Activated naive CD8-positive, alpha-beta T cell (primary cell): Measurements from ENCODE around the gene FCN2.

ENCODE experiments used
- H3K27ac Mint-ChIP-seq: one replicate; pipeline ENCODE4 v1.8.0; 2021; ENCODE audit warnings: mixed read lengths
- H3K27me3 Mint-ChIP-seq: one replicate; pipeline ENCODE4 v1.8.0; 2021; ENCODE audit warnings: mixed read lengths
- H3K36me3 Mint-ChIP-seq: one replicate; pipeline ENCODE4 v1.8.0; 2021; ENCODE audit warnings: mixed read lengths
- H3K4me1 Mint-ChIP-seq: one replicate; pipeline ENCODE4 v1.8.0; 2021; ENCODE audit warnings: low read depth, mixed read lengths
- H3K4me3 Mint-ChIP-seq: one replicate; pipeline ENCODE4 v1.8.0; 2021; ENCODE audit warnings: mild to moderate bottlenecking, mixed read lengths
- H3K9me3 Mint-ChIP-seq: one replicate; pipeline ENCODE4 v1.8.0; 2021; ENCODE audit warnings: low read depth, mixed read lengths

Gene FCN2

DNA sequence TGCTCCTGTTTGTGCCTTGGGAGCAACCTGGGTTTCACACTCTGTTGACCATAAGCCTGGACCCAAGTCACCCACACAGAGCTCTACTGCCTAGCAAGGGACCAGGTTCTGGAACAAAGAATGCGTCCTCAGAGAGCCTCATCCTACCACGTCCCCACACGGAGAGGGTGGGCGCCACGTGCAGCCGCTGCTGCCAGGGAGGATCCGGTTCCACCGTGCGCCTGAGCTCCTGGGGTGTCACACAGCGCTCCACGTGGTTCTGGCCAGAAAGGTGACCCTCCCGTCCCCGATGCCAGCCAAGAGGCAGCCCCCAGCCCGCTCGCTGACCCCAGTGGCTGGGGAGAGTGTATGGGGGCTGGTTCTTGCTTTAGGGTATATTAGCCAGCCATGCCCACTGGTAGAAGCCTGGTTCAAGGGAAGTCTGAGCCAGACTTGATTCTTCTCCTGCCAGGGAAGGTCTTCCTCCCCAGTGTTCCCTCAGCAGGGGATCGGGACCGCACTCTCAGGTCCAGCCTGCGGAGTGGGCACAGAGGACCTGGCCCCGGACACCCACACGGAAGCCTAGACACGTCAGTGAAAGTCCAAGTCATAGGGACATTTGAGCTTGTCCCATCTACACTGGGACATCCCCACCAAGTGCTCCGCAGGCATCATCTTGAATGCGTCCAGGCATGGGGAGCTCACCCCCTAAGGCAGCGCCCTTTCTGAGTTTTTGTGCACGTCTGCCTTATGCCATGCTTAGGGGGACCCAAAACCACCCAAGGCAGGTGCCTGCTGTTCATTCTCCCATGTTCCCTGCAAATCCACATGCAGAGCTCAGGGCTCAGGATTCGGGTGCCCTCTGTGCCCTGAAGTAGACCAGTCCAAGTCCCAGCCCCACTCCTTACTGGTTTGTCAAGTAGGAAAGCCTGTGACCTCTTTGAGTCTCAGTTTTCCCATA is 34.7 kb downstream of the FCN2 start:
- H3K36me3 Mint-ChIP-seq, result no peaks in the 10 kb centered on the region
- peaks cover 12% of the 10 kb centered on the region for H3K27me3 Mint-ChIP-seq
- H3K4me1 Mint-ChIP-seq, result no peaks in the 10 kb centered on the region
- H3K4me3 Mint-ChIP-seq, result no peak overlapping the region
- H3K9me3 Mint-ChIP-seq, result peaks cover 10% of the 10 kb centered on the region
- H3K27ac Mint-ChIP-seq, result no peak overlapping the region

DNA sequence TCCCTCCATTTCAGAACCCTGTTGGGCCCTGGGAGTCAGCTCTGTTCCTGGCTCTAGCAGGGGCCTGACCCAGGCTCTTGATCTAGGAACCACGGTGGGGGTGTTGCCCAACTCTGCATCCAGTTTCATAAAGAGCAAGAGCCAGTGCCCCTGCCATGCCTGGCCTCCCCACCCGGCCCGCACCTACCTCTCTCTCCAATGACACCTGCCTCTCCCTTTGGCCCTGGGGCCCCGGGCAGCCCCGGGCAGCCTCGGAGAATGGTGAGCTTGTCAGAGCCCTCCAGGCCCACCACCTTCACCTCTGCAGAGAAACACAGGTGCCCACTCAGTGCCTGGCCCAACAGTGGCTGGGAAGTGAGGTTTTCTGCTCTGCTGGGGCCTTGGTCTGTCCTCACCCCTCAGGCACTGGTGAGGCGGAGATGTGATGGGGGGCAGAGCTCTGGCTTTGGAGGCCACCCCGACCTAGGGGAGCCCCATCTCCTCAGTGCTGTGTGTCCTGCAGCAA is 35.6 kb downstream of the FCN2 start:
- no peaks in the 10 kb centered on the region for H3K36me3 Mint-ChIP-seq
- no peaks in the 10 kb centered on the region for H3K4me1 Mint-ChIP-seq
- no peak overlapping the region for H3K27ac Mint-ChIP-seq
- H3K4me3 Mint-ChIP-seq, result no peak overlapping the region
- peaks cover 10% of the 10 kb centered on the region for H3K9me3 Mint-ChIP-seq
- H3K27me3 Mint-ChIP-seq, result peaks cover 6% of the 10 kb centered on the region

DNA sequence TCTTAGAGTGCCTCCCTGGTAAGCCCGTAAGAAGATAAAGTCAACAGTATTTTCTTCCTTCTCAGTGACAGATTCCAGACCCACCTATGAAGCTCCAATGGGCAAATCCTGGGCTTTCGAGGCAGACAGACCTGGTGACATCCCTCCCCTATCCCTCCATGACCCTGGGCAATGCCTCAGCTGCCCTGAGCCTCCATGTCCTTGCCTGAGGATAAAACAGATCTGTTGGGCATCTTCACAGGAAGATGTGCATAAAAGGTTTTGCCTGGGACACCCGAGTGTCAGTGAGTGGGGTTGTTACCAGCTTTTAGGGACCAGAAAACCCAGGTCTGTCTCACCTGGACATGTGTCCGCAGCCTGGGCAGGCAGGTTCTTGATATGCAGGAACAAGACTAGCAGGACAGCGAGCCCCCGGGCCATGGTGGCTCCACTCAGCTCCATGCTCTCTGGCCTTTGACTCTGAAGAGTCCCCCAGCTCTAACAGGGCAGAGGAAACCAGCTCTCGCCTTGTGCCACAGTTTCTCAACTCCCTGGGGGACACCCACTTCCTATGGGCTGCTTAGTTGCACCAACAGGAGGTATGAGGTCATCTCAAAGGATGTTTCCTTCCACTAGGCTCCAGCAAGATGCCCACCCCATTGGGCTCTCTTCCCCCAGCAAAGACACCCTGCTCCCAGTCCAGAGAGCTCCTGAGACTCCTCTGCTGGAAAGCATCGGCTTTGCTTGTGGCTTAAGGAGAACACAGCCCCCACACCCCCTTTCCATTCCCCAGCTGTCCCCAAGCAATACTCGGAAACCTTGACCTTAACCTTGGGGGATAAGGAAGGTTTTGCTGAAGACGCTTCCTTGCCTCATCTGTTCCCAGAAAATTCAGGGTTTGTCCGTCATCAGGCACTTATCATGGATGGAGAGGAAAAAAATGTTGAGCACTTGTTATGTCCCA is 37.1 kb downstream of the FCN2 start, which contains the start of gene FCN1:
Gene FCN1, minus strand, starts transcription at position 482 of the 943 bp plus-strand sequence. Its CDS starts 41 bp downstream, at position 441.
- Mint-ChIP-seq H3K4me3 (no peak within 1 kb of the TSS), H3K36me3 (no peaks in the 10 kb centered on the region), H3K4me1 (no peaks in the 10 kb centered on the region), H3K27ac (no peak within 1 kb of the TSS), H3K27me3 (peaks cover 6% of the 10 kb centered on the region), H3K9me3 (peaks cover 10% of the 10 kb centered on the region)

DNA sequence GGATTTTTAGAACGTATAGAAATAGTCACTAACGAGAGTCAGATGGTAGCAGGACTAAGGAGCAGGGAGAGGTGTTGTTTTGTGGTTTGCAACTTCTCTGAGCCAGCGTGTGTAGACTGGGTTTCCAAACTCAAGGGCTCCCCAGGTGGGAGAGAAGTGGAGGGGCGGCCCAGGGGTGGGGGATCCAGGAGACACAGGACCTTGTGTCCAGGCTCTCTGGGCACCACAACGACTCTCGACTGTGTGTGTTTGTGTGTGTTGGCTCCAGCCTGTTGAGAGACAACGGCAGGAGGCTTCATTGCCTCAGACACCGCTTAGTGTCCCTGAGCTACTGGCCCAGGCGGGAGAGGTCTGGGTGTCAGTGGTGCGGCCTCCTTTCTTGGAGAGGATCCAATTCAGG is 38.0 kb downstream of the FCN2 start:
- no peaks in the 10 kb centered on the region for H3K36me3 Mint-ChIP-seq
- H3K9me3 Mint-ChIP-seq, result peaks cover 10% of the 10 kb centered on the region
- H3K27ac Mint-ChIP-seq, result no peak overlapping the region
- H3K4me1 Mint-ChIP-seq, result no peaks in the 10 kb centered on the region
- H3K4me3 Mint-ChIP-seq, result no peak overlapping the region
- H3K27me3 Mint-ChIP-seq, result peaks cover 5% of the 10 kb centered on the region

DNA sequence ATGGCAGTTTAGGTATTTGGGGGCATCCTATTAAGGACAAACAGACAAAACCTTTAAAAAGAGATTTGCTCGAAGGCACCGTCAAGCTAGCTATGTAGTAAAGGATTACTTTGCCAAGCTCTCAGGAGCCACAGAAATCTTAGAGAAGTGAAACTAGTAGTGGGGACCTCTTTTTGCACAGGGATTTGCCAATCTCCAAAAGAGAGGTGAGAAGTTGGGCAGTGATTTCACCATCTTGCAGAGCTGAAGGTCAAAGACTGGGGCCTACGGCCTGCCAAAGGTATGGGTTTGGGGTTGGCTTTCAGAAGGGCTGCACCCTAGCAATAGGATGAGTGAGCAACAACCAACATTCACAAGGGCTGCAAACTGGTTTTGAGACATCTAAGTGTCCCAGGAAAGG is 38.7 kb downstream of the FCN2 start:
- Mint-ChIP-seq H3K27me3 (peaks cover 5% of the 10 kb centered on the region), H3K36me3 (no peaks in the 10 kb centered on the region), H3K9me3 (peaks cover 10% of the 10 kb centered on the region), H3K4me1 (no peaks in the 10 kb centered on the region), H3K4me3 (no peak overlapping the region), H3K27ac (no peak overlapping the region)

DNA sequence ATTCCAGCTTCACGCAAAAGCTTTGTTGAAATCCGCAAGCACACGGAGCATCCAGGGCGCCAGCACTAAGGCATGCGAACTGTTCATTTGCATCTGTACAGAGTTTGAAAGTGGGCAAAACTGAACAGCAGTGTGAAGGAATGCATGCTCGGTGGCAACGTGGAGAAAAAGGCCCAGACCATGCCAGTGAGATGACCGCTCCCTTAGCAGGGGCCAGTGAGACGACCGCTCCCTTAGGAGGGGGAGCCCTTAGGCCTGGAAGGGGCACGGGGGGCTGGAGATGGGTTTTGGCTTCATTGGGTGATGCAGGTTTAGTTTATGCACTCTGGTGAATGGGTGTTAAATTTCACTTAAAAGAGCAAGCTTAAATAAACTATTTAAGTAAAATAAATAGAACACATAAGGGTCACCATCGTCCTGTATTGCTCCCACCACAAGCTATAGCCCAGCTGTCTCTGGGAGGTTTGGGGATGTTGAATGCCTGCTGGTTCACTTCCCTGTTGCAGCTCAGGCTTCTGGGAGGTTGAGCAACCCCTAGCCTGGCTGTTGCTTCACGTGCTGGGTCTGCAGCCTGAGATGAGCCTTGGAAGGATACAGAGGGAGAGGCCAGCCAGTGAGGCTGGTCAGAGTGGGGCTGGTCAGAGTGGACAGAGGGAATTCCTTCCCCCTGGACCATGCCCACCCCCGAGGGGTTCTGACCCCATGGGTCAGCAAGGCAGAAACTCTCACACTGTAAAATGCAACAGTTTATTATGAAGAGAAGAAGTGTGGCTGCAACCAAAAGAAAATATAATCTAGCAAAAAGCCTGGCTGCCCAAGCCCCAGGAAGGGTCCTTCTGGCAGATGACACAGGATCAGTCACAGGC is 41.7 kb downstream of the FCN2 start:
- no peaks in the 10 kb centered on the region for H3K4me1 Mint-ChIP-seq
- peaks cover 10% of the 10 kb centered on the region for H3K9me3 Mint-ChIP-seq
- no peak overlapping the region for H3K4me3 Mint-ChIP-seq
- peaks cover 3% of the 10 kb centered on the region for H3K27me3 Mint-ChIP-seq
- H3K27ac Mint-ChIP-seq, result no peak overlapping the region
- H3K36me3 Mint-ChIP-seq, result no peaks in the 10 kb centered on the region

DNA sequence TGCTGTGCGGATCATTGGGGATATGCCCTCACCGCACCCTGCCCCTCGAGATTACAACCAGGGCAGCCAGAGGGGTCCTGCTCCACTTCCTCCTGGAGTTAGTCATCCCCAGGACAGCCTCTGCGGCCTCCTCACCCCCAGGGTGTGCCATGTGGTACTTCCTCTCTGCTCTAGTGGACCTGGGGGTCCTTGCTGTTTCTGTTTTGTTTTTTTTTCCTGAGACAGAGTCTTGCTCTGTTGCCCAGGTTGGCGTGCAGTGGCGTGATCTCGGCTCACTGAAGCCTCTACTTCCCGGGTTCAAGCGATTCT is 42.3 kb downstream of the FCN2 start:
- H3K27ac Mint-ChIP-seq, result no peak overlapping the region
- no peaks in the 10 kb centered on the region for H3K4me1 Mint-ChIP-seq
- H3K9me3 Mint-ChIP-seq, result peaks cover 10% of the 10 kb centered on the region
- H3K27me3 Mint-ChIP-seq, result peaks cover 3% of the 10 kb centered on the region
- no peak overlapping the region for H3K4me3 Mint-ChIP-seq
- no peaks in the 10 kb centered on the region for H3K36me3 Mint-ChIP-seq

DNA sequence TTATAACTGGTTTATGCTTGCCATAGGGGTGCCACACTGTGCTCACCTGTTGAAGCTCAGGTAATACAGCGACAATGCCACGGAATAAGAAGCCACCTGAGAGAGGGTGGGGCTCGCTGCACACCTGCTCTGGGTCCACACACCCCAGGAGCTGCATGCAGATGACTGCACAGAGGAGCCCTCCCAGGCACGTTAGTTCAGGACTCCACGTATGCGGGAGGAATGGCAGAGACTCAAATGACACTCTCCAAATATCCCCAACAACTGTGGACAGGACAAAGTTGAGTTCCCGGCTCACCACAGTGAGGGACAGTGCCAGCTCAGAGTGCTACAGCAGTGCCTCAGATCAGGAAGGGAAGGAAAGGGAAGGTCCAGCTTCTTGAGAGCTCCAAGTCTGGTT is 42.9 kb downstream of the FCN2 start:
- Mint-ChIP-seq H3K4me1 (no peaks in the 10 kb centered on the region), H3K4me3 (no peak overlapping the region), H3K36me3 (no peaks in the 10 kb centered on the region), H3K27ac (no peak overlapping the region), H3K9me3 (peaks cover 10% of the 10 kb centered on the region), H3K27me3 (peaks cover 3% of the 10 kb centered on the region)

DNA sequence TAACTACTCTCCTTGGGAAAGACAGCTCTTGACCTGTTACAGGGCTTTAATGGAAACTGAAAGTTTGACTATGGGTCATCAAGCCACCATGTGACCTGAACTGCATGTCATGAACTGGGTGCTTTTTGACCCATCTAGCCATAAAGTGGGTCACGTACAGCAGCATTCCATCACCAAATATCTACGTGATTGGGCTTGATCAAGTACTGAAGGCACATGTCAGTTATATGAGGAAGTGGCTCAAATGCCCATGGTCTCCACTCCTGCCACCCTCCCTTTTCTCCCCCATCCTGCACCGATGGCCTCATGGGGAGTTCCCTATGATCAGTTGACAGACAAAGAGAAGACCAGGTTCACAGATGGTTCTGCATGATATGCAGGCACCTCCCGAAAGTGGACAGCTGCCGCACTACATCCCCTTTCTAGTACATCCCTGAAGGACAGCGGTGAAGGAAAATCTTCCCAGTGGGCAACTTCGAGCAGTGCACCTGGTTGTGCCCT is 44.5 kb downstream of the FCN2 start:
- H3K27me3 Mint-ChIP-seq, result peaks cover 4% of the 10 kb centered on the region
- H3K36me3 Mint-ChIP-seq, result no peaks in the 10 kb centered on the region
- H3K9me3 Mint-ChIP-seq, result no peaks in the 10 kb centered on the region
- no peak overlapping the region for H3K4me3 Mint-ChIP-seq
- no peak overlapping the region for H3K27ac Mint-ChIP-seq
- no peaks in the 10 kb centered on the region for H3K4me1 Mint-ChIP-seq

DNA sequence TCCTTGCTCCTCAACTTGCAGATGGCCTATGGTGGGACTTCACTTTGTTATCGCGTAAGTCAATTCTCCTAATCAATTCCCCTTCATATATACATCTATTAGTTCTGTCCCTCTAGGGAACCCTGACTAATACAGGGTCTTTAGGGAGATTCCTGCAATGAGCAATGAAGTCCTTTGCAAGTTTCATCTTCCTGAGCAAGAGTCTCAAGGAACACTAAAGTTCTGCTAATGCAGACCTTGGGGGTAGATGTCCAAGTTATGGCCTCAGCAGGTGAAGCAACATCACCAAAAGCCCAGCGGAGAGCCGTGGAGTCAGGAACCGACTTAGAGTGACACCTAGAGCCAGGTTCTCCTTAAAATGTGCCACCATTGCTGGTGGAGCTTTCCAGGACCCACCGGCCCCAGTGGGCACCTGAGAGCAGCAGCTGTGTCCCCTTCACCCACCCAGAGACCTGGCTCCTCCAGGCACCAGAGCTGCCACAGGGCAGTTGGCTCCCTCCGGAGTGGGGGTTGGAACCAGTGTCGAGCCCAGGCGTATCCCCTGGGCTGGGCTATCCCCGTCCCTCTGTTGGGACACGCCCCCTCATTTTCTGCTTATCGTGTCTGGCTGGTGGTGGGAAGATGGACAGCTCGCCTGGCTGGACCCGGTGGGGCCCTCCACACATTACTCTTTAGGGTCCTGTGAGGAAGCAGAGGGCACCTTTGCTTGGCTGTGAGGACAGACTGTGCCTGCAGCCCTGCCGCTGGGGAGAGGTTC is 48.0 kb downstream of the FCN2 start:
- peaks cover 14% of the 10 kb centered on the region for H3K27me3 Mint-ChIP-seq
- H3K27ac Mint-ChIP-seq, result no peak overlapping the region
- H3K4me1 Mint-ChIP-seq, result no peaks in the 10 kb centered on the region
- H3K9me3 Mint-ChIP-seq, result no peaks in the 10 kb centered on the region
- H3K36me3 Mint-ChIP-seq, result no peaks in the 10 kb centered on the region
- no peak overlapping the region for H3K4me3 Mint-ChIP-seq

DNA sequence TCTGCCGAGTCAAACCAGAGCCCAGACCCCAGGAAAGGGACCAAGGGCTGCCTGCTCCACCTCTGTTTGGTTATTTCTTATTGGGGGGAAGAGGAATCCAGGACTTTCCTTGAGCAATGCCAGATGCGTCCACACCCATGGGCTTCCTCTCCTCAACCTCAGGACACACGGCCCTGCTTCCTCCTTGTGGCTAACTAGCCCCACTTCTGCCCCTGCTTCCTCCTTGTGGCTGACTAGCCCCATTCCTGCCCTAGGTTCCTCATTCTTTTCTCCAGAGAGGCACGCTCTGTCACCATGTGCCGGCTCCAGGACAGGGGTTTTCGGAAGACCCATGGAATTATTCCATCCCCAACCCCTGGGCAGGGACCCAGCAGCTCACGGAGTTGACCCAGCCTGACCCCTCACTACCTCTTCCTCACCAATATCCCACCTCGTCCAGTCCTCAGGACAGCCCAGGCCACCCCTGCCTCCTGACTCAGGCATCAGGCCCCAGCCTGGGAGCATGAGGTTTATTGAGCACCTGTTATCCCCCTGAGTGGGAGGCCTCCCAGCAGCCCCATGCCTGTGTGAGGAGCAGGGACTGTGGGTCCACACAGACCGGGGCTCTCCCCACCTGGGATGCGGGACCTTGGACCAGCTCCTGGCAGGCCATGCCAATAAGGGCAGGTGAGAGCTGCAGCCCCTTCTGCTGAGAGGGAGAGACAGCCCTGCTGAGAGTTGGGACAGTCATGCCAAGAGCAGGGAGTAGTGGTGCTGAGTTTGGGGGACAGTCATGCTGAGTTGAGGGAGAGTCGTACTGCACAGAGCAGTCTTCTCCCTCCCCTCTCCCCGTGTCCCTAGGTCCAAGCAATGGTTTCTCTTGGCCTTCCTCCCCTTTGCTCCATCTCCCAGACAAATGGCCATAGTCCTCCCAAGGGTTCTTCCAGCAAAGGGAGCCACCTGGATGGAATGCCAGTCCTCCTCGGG is 48.9 kb downstream of the FCN2 start:
- Mint-ChIP-seq H3K4me3 (no peak overlapping the region), H3K9me3 (no peaks in the 10 kb centered on the region), H3K36me3 (no peaks in the 10 kb centered on the region), H3K27ac (no peak overlapping the region), H3K27me3 (peaks cover 14% of the 10 kb centered on the region), H3K4me1 (no peaks in the 10 kb centered on the region)

DNA sequence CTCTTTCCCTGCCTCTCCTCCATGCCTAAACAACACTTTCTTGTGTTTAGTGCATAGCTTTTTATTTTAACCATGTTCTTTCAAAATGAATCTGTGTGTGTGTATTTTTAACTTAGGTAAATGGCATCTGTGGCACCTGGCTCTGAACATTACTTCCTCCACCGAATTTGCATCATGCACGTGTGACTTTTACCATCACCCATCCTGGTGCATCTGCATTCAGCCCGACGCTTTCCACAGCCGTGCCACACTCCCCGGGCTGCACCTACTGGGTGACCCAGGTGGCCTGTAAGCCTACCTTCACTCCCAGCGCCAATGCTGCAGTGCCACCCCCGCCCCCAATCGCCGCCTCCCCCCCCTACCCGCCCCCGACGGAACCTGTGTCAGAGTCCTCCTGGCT is 49.8 kb downstream of the FCN2 start:
- no peaks in the 10 kb centered on the region for H3K4me1 Mint-ChIP-seq

DNA sequence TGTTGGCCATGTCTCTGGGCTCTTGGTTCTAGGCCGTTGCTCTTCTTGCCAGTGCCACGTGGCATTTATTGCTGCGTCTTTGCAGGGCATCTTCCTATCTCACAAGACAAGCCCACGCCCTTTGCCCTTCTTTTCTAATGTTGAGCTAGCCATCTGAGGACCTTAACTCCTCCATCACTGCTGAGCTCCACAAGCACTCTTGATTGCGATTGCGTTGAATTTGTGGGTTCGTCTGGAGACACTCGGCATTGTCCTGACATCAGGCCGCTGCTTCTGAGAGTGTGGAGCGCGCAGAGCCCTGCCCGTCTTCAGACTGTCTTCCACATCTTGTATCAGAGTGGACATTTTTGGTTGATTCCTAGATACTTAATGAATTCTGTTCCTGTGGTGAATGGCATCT is 51.6 kb downstream of the FCN2 start:
- Mint-ChIP-seq H3K36me3 (no peaks in the 10 kb centered on the region), H3K4me1 (no peaks in the 10 kb centered on the region), H3K9me3 (no peaks in the 10 kb centered on the region), H3K4me3 (no peak overlapping the region), H3K27me3 (peaks cover 14% of the 10 kb centered on the region), H3K27ac (no peak overlapping the region)

More for the DNA sequence above, 49.8 kb downstream of the FCN2 start:
- H3K9me3 Mint-ChIP-seq, result no peaks in the 10 kb centered on the region
- H3K27ac Mint-ChIP-seq, result no peak overlapping the region
- H3K27me3 Mint-ChIP-seq, result peaks cover 14% of the 10 kb centered on the region
- no peak overlapping the region for H3K4me3 Mint-ChIP-seq
- H3K36me3 Mint-ChIP-seq, result no peaks in the 10 kb centered on the region
